Measurements from ENCODE around the gene DPPA4.

- TF ChIP-seq POLR2A (IDR thresholded peaks at IDR 0.05), result no peak
- no peak for TF ChIP-seq CTCF (IDR thresholded peaks at IDR 0.05)
Observed at GRCh38 chr3:109284071-109284470, 53.3 kb downstream of the DPPA4 start.
